Esophagus squamous epithelium (tissue), 5 donors: ENCODE data around the gene GALM. TPM values are rescaled to one million over a fixed set of nuclear protein-coding genes. Genes with fewer than 3 reads are reported as not detected.

Experiments
- DNase-seq: peaks from one replicate; lab custom pipeline; 2025; lab: John Stamatoyannopoulos, UW
- H3K27ac ChIP-seq, 4 donors: fragments of 200-600 bp; sonication (generic); one replicate each; pipeline ENCODE4 v1.5.1; 2016 to 2019; ENCODE audit warnings: mild to moderate bottlenecking in 1 of 4
- H3K27me3 ChIP-seq, 4 donors: fragments of 200-600 bp; sonication (generic); 1 replicate in 3 of 4; 2 replicates in 1 of 4; pipeline versions ENCODE4 v1.5.1 to v1.6.0; 2017 to 2021; ENCODE audit warnings: antibody characterized with exemption in 1 of 4
- H3K36me3 ChIP-seq, 3 donors: fragments of 200-600 bp; sonication (generic); one replicate each; pipeline ENCODE4 v1.5.1; 2016 to 2019
- H3K4me1 ChIP-seq, 3 donors: fragments of 200-600 bp; sonication (generic); one replicate each; pipeline ENCODE4 v1.5.1; 2017 to 2019
- H3K4me3 ChIP-seq, 4 donors: fragments of 200-600 bp; sonication (generic); 1 replicate in 3 of 4; 2 replicates in 1 of 4; pipeline ENCODE4 v1.5.1; 2016 to 2019; ENCODE audit warnings: mild to moderate bottlenecking in 2 of 4, moderate library complexity in 1 of 4
- H3K9me3 ChIP-seq, 3 donors: fragments of 200-600 bp; sonication (generic); one replicate each; pipeline ENCODE4 v1.5.1; 2016 to 2019
- POLR2A ChIP-seq, 4 donors: fragments of 450-650 bp; IDR thresholded peaks; one replicate each; pipeline ENCODE4 v1.6.1; 2017; ENCODE audit warnings: antibody characterized with exemption in 4 of 4, mild to moderate bottlenecking in 4 of 4, moderate library complexity in 3 of 4
- WGBS, 2 donors: methylation state at CpG; one replicate each; pipeline ENCODE4 v1.1.5; 2018; 5-methylcytosine and 5-hydroxymethylcytosine counted together
- intact Hi-C: fragments of 100-400 bp; cut with DNase I; formaldehyde crosslinking; loops from one replicate; pipeline ENCODE4 v1.15.0; 2022
- total RNA-seq, 4 donors: library from RNA; depleted of rRNA; stranded (reverse); fragments of >200 nt; gene quantifications; one replicate each; pipeline ENCODE4 v1.1.0, GENCODE V29; 2016
- TF ChIP-seq, protein P1 (sequence below), 6 experiments: fragments of 450-650 bp in 4 of 6; fragments of 200-600 bp in 2 of 6; sonication (generic) in 2 of 6; IDR thresholded peaks; one replicate each; pipeline ENCODE4 v1.5.1; 2016 to 2019; ENCODE audit warnings: antibody characterized with exemption in 6 of 6, mild to moderate bottlenecking in 4 of 6, moderate library complexity in 4 of 6
- donor health status: DM: yes; HTN: yes; CAD: no.

The GALM gene
- total RNA-seq, 4 donors from 2014 or later: 2.6 to 10.5 (median 4.8) TPM

- H3K27ac ChIP-seq: no peak overlapping the region
- no peak overlapping the region for H3K4me3 ChIP-seq
- H3K4me1 ChIP-seq: peaks cover 0 to 44% (median 3%) of the 10 kb centered on the region in 3 donors
- TF ChIP-seq, protein P1, sequence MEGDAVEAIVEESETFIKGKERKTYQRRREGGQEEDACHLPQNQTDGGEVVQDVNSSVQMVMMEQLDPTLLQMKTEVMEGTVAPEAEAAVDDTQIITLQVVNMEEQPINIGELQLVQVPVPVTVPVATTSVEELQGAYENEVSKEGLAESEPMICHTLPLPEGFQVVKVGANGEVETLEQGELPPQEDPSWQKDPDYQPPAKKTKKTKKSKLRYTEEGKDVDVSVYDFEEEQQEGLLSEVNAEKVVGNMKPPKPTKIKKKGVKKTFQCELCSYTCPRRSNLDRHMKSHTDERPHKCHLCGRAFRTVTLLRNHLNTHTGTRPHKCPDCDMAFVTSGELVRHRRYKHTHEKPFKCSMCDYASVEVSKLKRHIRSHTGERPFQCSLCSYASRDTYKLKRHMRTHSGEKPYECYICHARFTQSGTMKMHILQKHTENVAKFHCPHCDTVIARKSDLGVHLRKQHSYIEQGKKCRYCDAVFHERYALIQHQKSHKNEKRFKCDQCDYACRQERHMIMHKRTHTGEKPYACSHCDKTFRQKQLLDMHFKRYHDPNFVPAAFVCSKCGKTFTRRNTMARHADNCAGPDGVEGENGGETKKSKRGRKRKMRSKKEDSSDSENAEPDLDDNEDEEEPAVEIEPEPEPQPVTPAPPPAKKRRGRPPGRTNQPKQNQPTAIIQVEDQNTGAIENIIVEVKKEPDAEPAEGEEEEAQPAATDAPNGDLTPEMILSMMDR (IDR thresholded peaks at IDR 0.05): no peak
- TF ChIP-seq POLR2A (IDR thresholded peaks at IDR 0.05): no peak
- no peak for DNase-seq
- H3K36me3 ChIP-seq: no peaks in the 10 kb centered on the region
- H3K9me3 ChIP-seq: no peaks in the 10 kb centered on the region
- 81 to 95% methylated on average over 4 of the region's 4 CpGs for WGBS, 2 donors
- H3K27me3 ChIP-seq: no peaks in the 10 kb centered on the region
- intact Hi-C loops: no loop called here
Observed at GRCh38 chr2:38718601-38719000, 52.7 kb downstream of the GALM start.

DNA sequence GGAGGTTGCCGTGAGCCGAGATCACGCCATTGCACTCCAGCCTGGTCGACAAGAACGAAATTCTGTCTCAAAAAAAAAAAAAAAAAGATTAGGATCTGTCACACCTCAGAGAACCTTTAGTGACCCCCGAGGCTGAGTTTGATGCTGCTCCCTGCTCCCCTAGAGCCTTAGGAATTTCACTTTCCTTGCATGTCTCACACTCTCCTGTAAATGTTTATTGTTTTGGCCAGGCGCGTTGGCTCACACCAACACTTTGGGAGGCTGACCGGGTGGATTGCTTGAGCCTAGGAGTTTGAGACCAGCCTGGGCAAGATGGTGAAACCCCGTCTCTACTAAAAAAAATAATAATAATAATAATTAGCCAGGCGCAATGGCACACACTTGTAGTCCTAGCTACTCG is 53.8 kb downstream of the GALM start:
- Histone ChIP-seq H3K27ac (peak overlapping the region in 2 of 4 donors; percentile 50 to 74), H3K9me3 (no peaks in the 10 kb centered on the region), H3K27me3 (no peaks in the 10 kb centered on the region), H3K4me1 (peaks cover 0 to 44% (median 3%) of the 10 kb centered on the region in 3 donors), H3K36me3 (no peaks in the 10 kb centered on the region), H3K4me3 (no peak overlapping the region)
- DNase-seq: no peak
- WGBS, 2 donors: 78 to 85% methylated on average over 11 to 12 of the region's 12 CpGs
- no peak for TF ChIP-seq POLR2A (IDR thresholded peaks at IDR 0.05)
- TF ChIP-seq, protein P1 (IDR thresholded peaks at IDR 0.05): no peak
- intact Hi-C loops: no loop called here

- Histone ChIP-seq H3K27me3 (no peaks in the 10 kb centered on the region), H3K36me3 (no peaks in the 10 kb centered on the region), H3K4me1 (peaks cover 0 to 44% (median 3%) of the 10 kb centered on the region in 3 donors), H3K9me3 (no peaks in the 10 kb centered on the region), H3K4me3 (no peak overlapping the region), H3K27ac (peak overlapping the region; percentile 2 to 74 (median 44))
- TF ChIP-seq, protein P1 (IDR thresholded peaks at IDR 0.05): no peak
- no peak for TF ChIP-seq POLR2A (IDR thresholded peaks at IDR 0.05)
- peak; percentile 11 for DNase-seq
- WGBS, 2 donors: 15 to 19% methylated on average over 3 to 4 of the region's 4 CpGs
- intact Hi-C loops: no loop called here
Observed at GRCh38 chr2:38720613-38721241, 54.8 kb downstream of the GALM start.

GRCh38 chr2:38722271-38723061 is 56.6 kb downstream of the GALM start:
- no peaks in the 10 kb centered on the region for H3K9me3 ChIP-seq
- intact Hi-C loops: no loop called here
- H3K4me1 ChIP-seq: peaks cover 0 to 44% (median 3%) of the 10 kb centered on the region in 3 donors
- TF ChIP-seq POLR2A (IDR thresholded peaks at IDR 0.05): no peak
- TF ChIP-seq, protein P1 (IDR thresholded peaks at IDR 0.05): no peak
- no peaks in the 10 kb centered on the region for H3K27me3 ChIP-seq
- WGBS, 2 donors: 56 to 76% methylated on average over 9 of the region's 9 CpGs
- peak overlapping the region in 2 of 4 donors; percentile 15 to 46 for H3K27ac ChIP-seq
- H3K36me3 ChIP-seq: no peaks in the 10 kb centered on the region
- DNase-seq: no peak
- H3K4me3 ChIP-seq: no peak overlapping the region

- Histone ChIP-seq H3K4me1 (peaks cover 0 to 44% (median 3%) of the 10 kb centered on the region in 3 donors), H3K36me3 (no peaks in the 10 kb centered on the region), H3K9me3 (no peaks in the 10 kb centered on the region), H3K27ac (peak overlapping the region in 1 of 4 donors; percentile 15), H3K27me3 (no peaks in the 10 kb centered on the region), H3K4me3 (no peak overlapping the region)
- TF ChIP-seq, protein P1 (IDR thresholded peaks at IDR 0.05): no peak
- no peak for TF ChIP-seq POLR2A (IDR thresholded peaks at IDR 0.05)
- no peak for DNase-seq
- intact Hi-C loops: no loop called here
- WGBS, 2 donors: 74 to 90% methylated on average over 4 to 7 of the region's 7 CpGs
Observed at GRCh38 chr2:38723173-38723572, 57.3 kb downstream of the GALM start.
